DND-41 (cell line): ENCODE results near the gene ANKRD55.
"Not testable (repeated sequence)": the region's sequence is repeated elsewhere in the genome, so short reads cannot be mapped to it uniquely, and the experiment has no call there.

Experiments used
- EZH2 ChIP-seq: IDR thresholded peaks from 3 replicates; pipeline ENCODE4 v1.6.1; 2012; ENCODE audit warnings: borderline replicate concordance, low read depth, mild to moderate bottlenecking, moderate library complexity, low read length, inconsistent platforms; ENCODE audit not compliant: severe bottlenecking
- TF ChIP-seq, protein P1 (sequence below): IDR thresholded peaks from 2 replicates; pipeline ENCODE4 v1.5.1; 2012; ENCODE audit warnings: borderline replicate concordance, low read length, moderate library complexity, mild to moderate bottlenecking; ENCODE audit not compliant: poor library complexity, severe bottlenecking; ENCODE audit errors: extremely low read depth

DNA sequence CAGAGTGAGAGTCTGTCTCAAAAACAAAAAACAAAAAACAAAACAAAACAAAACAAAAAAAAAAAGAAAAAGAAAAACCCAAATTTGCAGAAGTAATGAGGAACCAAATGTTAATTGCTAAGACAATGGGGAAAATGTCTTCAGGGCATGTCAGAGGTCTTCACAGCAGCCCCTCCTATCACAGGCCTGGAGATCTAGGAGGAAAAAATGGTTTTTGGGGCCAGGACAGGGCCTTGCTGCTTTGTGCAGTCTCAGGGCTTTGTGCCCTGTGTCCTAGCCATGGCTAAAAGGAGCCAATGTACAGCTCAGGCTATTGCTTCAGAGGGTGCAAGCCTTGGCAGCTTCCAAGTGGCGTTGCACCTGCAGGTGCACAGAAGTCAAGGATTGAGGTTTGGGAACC is 9.1 kb upstream of the ANKRD55 start:
- TF ChIP-seq, protein P1, sequence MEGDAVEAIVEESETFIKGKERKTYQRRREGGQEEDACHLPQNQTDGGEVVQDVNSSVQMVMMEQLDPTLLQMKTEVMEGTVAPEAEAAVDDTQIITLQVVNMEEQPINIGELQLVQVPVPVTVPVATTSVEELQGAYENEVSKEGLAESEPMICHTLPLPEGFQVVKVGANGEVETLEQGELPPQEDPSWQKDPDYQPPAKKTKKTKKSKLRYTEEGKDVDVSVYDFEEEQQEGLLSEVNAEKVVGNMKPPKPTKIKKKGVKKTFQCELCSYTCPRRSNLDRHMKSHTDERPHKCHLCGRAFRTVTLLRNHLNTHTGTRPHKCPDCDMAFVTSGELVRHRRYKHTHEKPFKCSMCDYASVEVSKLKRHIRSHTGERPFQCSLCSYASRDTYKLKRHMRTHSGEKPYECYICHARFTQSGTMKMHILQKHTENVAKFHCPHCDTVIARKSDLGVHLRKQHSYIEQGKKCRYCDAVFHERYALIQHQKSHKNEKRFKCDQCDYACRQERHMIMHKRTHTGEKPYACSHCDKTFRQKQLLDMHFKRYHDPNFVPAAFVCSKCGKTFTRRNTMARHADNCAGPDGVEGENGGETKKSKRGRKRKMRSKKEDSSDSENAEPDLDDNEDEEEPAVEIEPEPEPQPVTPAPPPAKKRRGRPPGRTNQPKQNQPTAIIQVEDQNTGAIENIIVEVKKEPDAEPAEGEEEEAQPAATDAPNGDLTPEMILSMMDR: not testable (repeated sequence)
- TF ChIP-seq EZH2: not testable (repeated sequence)
